ENCODE measurements around the gene CLRN3.

Gene CLRN3

GRCh38 chr10:127892743-127893142 is at the start of gene CLRN3:
TSS of gene CLRN3 (minus strand) at chr10:127892941. CDS start at chr10:127892784, 157 bp downstream.
- DNase-seq (ENCODE audit: low read depth): no peak
- no peak within 1 kb of the TSS for H3K4me3 ChIP-seq (ENCODE audit: low read depth, low read length)

GRCh38 chr10:127940866-127941640 is 48.3 kb upstream of the CLRN3 start:
- no peak overlapping the region for H3K4me3 ChIP-seq (ENCODE audit: low read depth, low read length)
- DNase-seq (ENCODE audit: low read depth): no peak

GRCh38 chr10:127939786-127940330 is 47.1 kb upstream of the CLRN3 start:
- no peak overlapping the region for H3K4me3 ChIP-seq (ENCODE audit: low read depth, low read length)
- DNase-seq (ENCODE audit: low read depth): no peak

- no peak overlapping the region for H3K4me3 ChIP-seq (ENCODE audit: low read depth, low read length)
- no peak for DNase-seq (ENCODE audit: low read depth)
Measured at GRCh38 chr10:127937915-127938463, 45.2 kb upstream of the CLRN3 start.

- DNase-seq (ENCODE audit: low read depth): no peak
- H3K4me3 ChIP-seq (ENCODE audit: low read depth, low read length): no peak overlapping the region
Measured at GRCh38 chr10:127937069-127937468, 44.3 kb upstream of the CLRN3 start.

GRCh38 chr10:127935071-127935561 is 42.4 kb upstream of the CLRN3 start:
- H3K4me3 ChIP-seq (ENCODE audit: low read depth, low read length): no peak overlapping the region
- DNase-seq (ENCODE audit: low read depth): peak; percentile 10

- DNase-seq (ENCODE audit: low read depth): no peak
- H3K4me3 ChIP-seq (ENCODE audit: low read depth, low read length): no peak overlapping the region
Measured at GRCh38 chr10:127934383-127934782, 41.6 kb upstream of the CLRN3 start.

- no peak overlapping the region for H3K4me3 ChIP-seq (ENCODE audit: low read depth, low read length)
- no peak for DNase-seq (ENCODE audit: low read depth)
Measured at GRCh38 chr10:127933271-127933670, 40.5 kb upstream of the CLRN3 start.

GRCh38 chr10:127932521-127933270 is 40.0 kb upstream of the CLRN3 start:
- no peak overlapping the region for H3K4me3 ChIP-seq (ENCODE audit: low read depth, low read length)
- no peak for DNase-seq (ENCODE audit: low read depth)

GRCh38 chr10:127928021-127928806 is 35.5 kb upstream of the CLRN3 start:
- H3K4me3 ChIP-seq (ENCODE audit: low read depth, low read length): no peak overlapping the region
- no peak for DNase-seq (ENCODE audit: low read depth)

- no peak overlapping the region for H3K4me3 ChIP-seq (ENCODE audit: low read depth, low read length)
- no peak for DNase-seq (ENCODE audit: low read depth)
Measured at GRCh38 chr10:127926455-127926854, 33.7 kb upstream of the CLRN3 start.

GRCh38 chr10:127925471-127926207 is 32.9 kb upstream of the CLRN3 start:
- no peak overlapping the region for H3K4me3 ChIP-seq (ENCODE audit: low read depth, low read length)
- DNase-seq (ENCODE audit: low read depth): no peak

- DNase-seq (ENCODE audit: low read depth): no peak
- no peak overlapping the region for H3K4me3 ChIP-seq (ENCODE audit: low read depth, low read length)
Measured at GRCh38 chr10:127923646-127924045, 30.9 kb upstream of the CLRN3 start.

- no peak overlapping the region for H3K4me3 ChIP-seq (ENCODE audit: low read depth, low read length)
- peak; percentile 38 for DNase-seq (ENCODE audit: low read depth)
Measured at GRCh38 chr10:127922675-127923366, 30.1 kb upstream of the CLRN3 start.

- no peak for DNase-seq (ENCODE audit: low read depth)
- no peak overlapping the region for H3K4me3 ChIP-seq (ENCODE audit: low read depth, low read length)
Measured at GRCh38 chr10:127922206-127922605, 29.5 kb upstream of the CLRN3 start.

GRCh38 chr10:127921753-127922145 is 29.0 kb upstream of the CLRN3 start:
- DNase-seq (ENCODE audit: low read depth): no peak
- no peak overlapping the region for H3K4me3 ChIP-seq (ENCODE audit: low read depth, low read length)

- no peak overlapping the region for H3K4me3 ChIP-seq (ENCODE audit: low read depth, low read length)
- DNase-seq (ENCODE audit: low read depth): no peak
Measured at GRCh38 chr10:127921075-127921752, 28.5 kb upstream of the CLRN3 start.
